K562 (cell line): ENCODE measurements around the gene ZMIZ1. TPM values are rescaled to one million over a fixed set of nuclear protein-coding genes. Genes with fewer than 3 reads are reported as not detected.

Experiments
- GATA2 ChIP-seq: sonication (generic); formaldehyde crosslinking; IDR thresholded peaks from 2 replicates; pipeline ENCODE4 v1.4.0; 2020; ENCODE audit warnings: mild to moderate bottlenecking, missing genetic modification reagents
- MTA2 ChIP-seq: fragments of 450-650 bp; IDR thresholded peaks from 2 replicates; pipeline ENCODE4 v1.6.1; 2016; ENCODE audit warnings: low read depth
- SLC30A9 ChIP-seq: fragments of 250-450 bp; sonication (Bioruptor Pico); IDR thresholded peaks from 2 replicates; pipeline ENCODE4 v1.8.0; 2022; ENCODE audit warnings: mild to moderate bottlenecking, moderate library complexity
- TEAD4 ChIP-seq, 2 experiments: sonication (generic) in 1 of 2; formaldehyde crosslinking in 1 of 2; IDR thresholded peaks; 2 replicates each; pipeline versions ENCODE4 v1.6.1 to v1.8.0; 2012 to 2022; ENCODE audit warnings: borderline replicate concordance in 1 of 2, inconsistent platforms in 1 of 2, low read length in 1 of 2, mild to moderate bottlenecking in 1 of 2, missing genetic modification reagents in 1 of 2
- ZNF445 ChIP-seq: fragments of 250-450 bp; sonication (Bioruptor Pico); IDR thresholded peaks from 2 replicates; pipeline ENCODE4 v1.4.0; 2020; ENCODE audit warnings: low read depth, mild to moderate bottlenecking, moderate library complexity
- polyA plus RNA-seq, 8 experiments: library from polyadenylated mRNA; depleted of rRNA in 4 of 8; stranded (reverse) in 5 of 8; unstranded in 3 of 8; fragments of >200 nt; fragmentation: Nextera tagmentation in 2 of 8; fragmentation: Illumina TruSeq in 1 of 8; extraction: Ambion mirVana in 2 of 8; extraction: Trizol in 1 of 8; gene quantifications; 2 replicates each; pipeline versions ENCODE4 v1.2.1 to v1.2.3, GENCODE V29; 2011 to 2014; ENCODE audit warnings: inconsistent platforms in 1 of 8, missing spikeins in 1 of 8
- total RNA-seq, 7 experiments: library from RNA; depleted of rRNA in 6 of 7; stranded (reverse); fragments of >200 nt in 6 of 7; fragmentation: Illumina TruSeq in 2 of 7; extraction: Trizol in 2 of 7; gene quantifications; 2 replicates each; pipeline versions ENCODE4 v1.2.1 to v1.2.3, GENCODE V29; 2011 to 2021; ENCODE audit warnings: low replicate concordance in 1 of 7
- TF ChIP-seq, protein P1 (sequence below), 2 experiments: fragments of 150-350 bp in 1 of 2; IDR thresholded peaks; 2 replicates each; pipeline ENCODE4 v1.6.1; 2012 to 2016; ENCODE audit warnings: low read depth in 2 of 2, low read length in 2 of 2, mild to moderate bottlenecking in 1 of 2, moderate library complexity in 1 of 2
- TF ChIP-seq, protein P2 (sequence below): fragments of 450-650 bp; IDR thresholded peaks from 2 replicates; pipeline ENCODE4 v1.6.1; 2017; ENCODE audit warnings: antibody characterized with exemption, mild to moderate bottlenecking
- TF ChIP-seq, protein P3 (sequence below): IDR thresholded peaks from 2 replicates; pipeline ENCODE4 v1.6.1; 2012; ENCODE audit warnings: low read depth, low read length, improper control_type of control experiment, borderline replicate concordance
- TF ChIP-seq, protein P4 (sequence below): sonication (generic); formaldehyde crosslinking; IDR thresholded peaks from 2 replicates; pipeline ENCODE4 v1.8.1; 2023; ENCODE audit warnings: missing genetic modification reagents, mild to moderate bottlenecking, borderline replicate concordance

Gene ZMIZ1
- total and polyA plus RNA-seq, 9 of the 15 experiments (the other 6 are each of a cell fraction or from before 2014, with no cell fraction given) = 1.0 to 37.3 (median 4.3) TPM

DNA sequence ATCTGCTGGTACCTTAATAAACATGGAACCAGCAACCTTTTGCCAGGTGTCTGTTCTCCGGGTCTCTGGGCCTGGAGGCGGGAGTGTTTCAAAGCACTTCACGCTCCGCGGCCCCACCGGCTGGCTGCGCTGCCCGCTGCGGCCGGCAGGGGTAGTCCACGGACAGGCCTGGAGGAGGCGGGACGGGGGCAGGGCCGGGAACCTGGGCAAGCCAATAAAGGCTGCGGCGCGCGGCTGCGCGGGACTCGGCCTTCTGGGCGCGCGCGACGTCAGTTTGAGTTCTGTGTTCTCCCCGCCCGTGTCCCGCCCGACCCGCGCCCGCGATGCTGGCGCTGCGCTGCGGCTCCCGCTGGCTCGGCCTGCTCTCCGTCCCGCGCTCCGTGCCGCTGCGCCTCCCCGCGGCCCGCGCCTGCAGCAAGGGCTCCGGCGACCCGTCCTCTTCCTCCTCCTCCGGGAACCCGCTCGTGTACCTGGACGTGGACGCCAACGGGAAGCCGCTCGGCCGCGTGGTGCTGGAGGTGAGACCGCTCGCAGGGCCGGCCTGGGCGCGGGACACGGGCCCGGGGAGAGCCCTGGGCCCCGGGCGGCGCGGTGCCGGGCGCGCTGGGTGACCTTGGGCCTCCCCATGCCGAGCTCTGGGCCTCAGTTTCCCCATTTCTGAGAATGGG lies 278.6 kb downstream of the ZMIZ1 start, which contains the start of gene PPIF (continued):
- TF ChIP-seq ZNF445 (no peak), TEAD4 (IDR thresholded peaks at IDR 0.05; ENCODE audit: low read length) (no peak; the same call in 1 of the 2 replicates), TEAD4 (CRISPR knock-in tag; IDR thresholded peaks at IDR 0.05; ENCODE audit: borderline replicate concordance) (no peak), MTA2 (no peak), SLC30A9 (0 out of 2 replicates have a peak, but pooled peaks have one; percentile 20), GATA2 (CRISPR knock-in tag) (no peak)
- TF ChIP-seq, protein P1, sequence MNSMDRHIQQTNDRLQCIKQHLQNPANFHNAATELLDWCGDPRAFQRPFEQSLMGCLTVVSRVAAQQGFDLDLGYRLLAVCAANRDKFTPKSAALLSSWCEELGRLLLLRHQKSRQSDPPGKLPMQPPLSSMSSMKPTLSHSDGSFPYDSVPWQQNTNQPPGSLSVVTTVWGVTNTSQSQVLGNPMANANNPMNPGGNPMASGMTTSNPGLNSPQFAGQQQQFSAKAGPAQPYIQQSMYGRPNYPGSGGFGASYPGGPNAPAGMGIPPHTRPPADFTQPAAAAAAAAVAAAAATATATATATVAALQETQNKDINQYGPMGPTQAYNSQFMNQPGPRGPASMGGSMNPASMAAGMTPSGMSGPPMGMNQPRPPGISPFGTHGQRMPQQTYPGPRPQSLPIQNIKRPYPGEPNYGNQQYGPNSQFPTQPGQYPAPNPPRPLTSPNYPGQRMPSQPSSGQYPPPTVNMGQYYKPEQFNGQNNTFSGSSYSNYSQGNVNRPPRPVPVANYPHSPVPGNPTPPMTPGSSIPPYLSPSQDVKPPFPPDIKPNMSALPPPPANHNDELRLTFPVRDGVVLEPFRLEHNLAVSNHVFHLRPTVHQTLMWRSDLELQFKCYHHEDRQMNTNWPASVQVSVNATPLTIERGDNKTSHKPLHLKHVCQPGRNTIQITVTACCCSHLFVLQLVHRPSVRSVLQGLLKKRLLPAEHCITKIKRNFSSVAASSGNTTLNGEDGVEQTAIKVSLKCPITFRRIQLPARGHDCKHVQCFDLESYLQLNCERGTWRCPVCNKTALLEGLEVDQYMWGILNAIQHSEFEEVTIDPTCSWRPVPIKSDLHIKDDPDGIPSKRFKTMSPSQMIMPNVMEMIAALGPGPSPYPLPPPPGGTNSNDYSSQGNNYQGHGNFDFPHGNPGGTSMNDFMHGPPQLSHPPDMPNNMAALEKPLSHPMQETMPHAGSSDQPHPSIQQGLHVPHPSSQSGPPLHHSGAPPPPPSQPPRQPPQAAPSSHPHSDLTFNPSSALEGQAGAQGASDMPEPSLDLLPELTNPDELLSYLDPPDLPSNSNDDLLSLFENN (IDR thresholded peaks at IDR 0.05; ENCODE audit: low read depth in 2 of 2, low read length in 2 of 2) = 0 out of 4 replicates have a peak, but pooled peaks of 1 of the 2 experiments have one; percentile 11
- TF ChIP-seq, protein P2, sequence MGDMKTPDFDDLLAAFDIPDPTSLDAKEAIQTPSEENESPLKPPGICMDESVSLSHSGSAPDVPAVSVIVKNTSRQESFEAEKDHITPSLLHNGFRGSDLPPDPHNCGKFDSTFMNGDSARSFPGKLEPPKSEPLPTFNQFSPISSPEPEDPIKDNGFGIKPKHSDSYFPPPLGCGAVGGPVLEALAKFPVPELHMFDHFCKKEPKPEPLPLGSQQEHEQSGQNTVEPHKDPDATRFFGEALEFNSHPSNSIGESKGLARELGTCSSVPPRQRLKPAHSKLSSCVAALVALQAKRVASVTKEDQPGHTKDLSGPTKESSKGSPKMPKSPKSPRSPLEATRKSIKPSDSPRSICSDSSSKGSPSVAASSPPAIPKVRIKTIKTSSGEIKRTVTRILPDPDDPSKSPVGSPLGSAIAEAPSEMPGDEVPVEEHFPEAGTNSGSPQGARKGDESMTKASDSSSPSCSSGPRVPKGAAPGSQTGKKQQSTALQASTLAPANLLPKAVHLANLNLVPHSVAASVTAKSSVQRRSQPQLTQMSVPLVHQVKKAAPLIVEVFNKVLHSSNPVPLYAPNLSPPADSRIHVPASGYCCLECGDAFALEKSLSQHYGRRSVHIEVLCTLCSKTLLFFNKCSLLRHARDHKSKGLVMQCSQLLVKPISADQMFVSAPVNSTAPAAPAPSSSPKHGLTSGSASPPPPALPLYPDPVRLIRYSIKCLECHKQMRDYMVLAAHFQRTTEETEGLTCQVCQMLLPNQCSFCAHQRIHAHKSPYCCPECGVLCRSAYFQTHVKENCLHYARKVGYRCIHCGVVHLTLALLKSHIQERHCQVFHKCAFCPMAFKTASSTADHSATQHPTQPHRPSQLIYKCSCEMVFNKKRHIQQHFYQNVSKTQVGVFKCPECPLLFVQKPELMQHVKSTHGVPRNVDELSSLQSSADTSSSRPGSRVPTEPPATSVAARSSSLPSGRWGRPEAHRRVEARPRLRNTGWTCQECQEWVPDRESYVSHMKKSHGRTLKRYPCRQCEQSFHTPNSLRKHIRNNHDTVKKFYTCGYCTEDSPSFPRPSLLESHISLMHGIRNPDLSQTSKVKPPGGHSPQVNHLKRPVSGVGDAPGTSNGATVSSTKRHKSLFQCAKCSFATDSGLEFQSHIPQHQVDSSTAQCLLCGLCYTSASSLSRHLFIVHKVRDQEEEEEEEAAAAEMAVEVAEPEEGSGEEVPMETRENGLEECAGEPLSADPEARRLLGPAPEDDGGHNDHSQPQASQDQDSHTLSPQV = no peak; the same call in 1 of the 2 replicates
- TF ChIP-seq, protein P3, sequence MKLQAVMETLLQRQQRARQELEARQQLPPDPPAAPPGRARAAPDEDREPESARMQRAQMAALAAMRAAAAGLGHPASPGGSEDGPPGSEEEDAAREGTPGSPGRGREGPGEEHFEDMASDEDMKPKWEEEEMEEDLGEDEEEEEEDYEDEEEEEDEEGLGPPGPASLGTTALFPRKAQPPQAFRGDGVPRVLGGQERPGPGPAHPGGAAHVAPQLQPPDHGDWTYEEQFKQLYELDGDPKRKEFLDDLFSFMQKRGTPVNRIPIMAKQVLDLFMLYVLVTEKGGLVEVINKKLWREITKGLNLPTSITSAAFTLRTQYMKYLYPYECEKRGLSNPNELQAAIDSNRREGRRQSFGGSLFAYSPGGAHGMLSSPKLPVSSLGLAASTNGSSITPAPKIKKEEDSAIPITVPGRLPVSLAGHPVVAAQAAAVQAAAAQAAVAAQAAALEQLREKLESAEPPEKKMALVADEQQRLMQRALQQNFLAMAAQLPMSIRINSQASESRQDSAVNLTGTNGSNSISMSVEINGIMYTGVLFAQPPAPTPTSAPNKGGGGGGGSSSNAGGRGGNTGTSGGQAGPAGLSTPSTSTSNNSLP = no peak
- TF ChIP-seq, protein P4, sequence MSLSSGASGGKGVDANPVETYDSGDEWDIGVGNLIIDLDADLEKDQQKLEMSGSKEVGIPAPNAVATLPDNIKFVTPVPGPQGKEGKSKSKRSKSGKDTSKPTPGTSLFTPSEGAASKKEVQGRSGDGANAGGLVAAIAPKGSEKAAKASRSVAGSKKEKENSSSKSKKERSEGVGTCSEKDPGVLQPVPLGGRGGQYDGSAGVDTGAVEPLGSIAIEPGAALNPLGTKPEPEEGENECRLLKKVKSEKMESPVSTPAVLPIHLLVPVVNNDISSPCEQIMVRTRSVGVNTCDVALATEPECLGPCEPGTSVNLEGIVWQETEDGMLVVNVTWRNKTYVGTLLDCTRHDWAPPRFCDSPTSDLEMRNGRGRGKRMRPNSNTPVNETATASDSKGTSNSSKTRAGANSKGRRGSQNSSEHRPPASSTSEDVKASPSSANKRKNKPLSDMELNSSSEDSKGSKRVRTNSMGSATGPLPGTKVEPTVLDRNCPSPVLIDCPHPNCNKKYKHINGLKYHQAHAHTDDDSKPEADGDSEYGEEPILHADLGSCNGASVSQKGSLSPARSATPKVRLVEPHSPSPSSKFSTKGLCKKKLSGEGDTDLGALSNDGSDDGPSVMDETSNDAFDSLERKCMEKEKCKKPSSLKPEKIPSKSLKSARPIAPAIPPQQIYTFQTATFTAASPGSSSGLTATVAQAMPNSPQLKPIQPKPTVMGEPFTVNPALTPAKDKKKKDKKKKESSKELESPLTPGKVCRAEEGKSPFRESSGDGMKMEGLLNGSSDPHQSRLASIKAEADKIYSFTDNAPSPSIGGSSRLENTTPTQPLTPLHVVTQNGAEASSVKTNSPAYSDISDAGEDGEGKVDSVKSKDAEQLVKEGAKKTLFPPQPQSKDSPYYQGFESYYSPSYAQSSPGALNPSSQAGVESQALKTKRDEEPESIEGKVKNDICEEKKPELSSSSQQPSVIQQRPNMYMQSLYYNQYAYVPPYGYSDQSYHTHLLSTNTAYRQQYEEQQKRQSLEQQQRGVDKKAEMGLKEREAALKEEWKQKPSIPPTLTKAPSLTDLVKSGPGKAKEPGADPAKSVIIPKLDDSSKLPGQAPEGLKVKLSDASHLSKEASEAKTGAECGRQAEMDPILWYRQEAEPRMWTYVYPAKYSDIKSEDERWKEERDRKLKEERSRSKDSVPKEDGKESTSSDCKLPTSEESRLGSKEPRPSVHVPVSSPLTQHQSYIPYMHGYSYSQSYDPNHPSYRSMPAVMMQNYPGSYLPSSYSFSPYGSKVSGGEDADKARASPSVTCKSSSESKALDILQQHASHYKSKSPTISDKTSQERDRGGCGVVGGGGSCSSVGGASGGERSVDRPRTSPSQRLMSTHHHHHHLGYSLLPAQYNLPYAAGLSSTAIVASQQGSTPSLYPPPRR = peak; percentile 76; the same call in 1 of the 2 replicates
